Gastrocnemius medialis (tissue), 4 donors: Measurements from ENCODE around the gene DYRK1A. TPM values are rescaled to one million over a fixed set of nuclear protein-coding genes. Genes with fewer than 3 reads are reported as not detected.

Experiments
- ATAC-seq, 2 donors: fragments of 150-250 bp; one replicate each; pipeline ENCODE4 v1.9.1; 2016
- DNase-seq, 2 donors: peaks; one replicate each; pipeline ENCODE4 v3.0.0-alpha.2; 2019
- H3K27ac ChIP-seq, 4 donors: fragments of 200-600 bp; sonication (generic); 1 replicate in 1 of 4; 2 replicates in 3 of 4; pipeline ENCODE4 v1.5.1; 2016 to 2018; ENCODE audit warnings: mild to moderate bottlenecking in 2 of 4, moderate library complexity in 1 of 4
- H3K27me3 ChIP-seq, 3 donors: fragments of 200-600 bp; sonication (generic) in 2 of 3; 1 replicate in 1 of 3; 2 replicates in 2 of 3; pipeline versions ENCODE4 v1.5.1 to v1.6.0; 2016 to 2019; ENCODE audit warnings: mild to moderate bottlenecking in 1 of 3, moderate library complexity in 1 of 3
- H3K36me3 ChIP-seq, 2 donors: fragments of 200-600 bp; sonication (generic) in 1 of 2; one replicate each; pipeline ENCODE4 v1.5.1; 2017 to 2018
- H3K4me1 ChIP-seq, 2 donors: fragments of 200-600 bp; sonication (generic) in 1 of 2; one replicate each; pipeline ENCODE4 v1.5.1; 2016 to 2017; ENCODE audit warnings: mild to moderate bottlenecking in 2 of 2
- H3K4me3 ChIP-seq, 4 donors: fragments of 200-600 bp; sonication (generic) in 3 of 4; 1 replicate in 1 of 4; 2 replicates in 3 of 4; pipeline ENCODE4 v1.5.1; 2016 to 2019; ENCODE audit warnings: mild to moderate bottlenecking in 2 of 4
- H3K9me3 ChIP-seq, 3 donors: fragments of 200-600 bp; sonication (generic) in 2 of 3; 1 replicate in 1 of 3; 2 replicates in 2 of 3; pipeline ENCODE4 v1.5.1; 2016 to 2019
- POLR2A ChIP-seq, 2 donors: fragments of 450-650 bp; IDR thresholded peaks; one replicate each; pipeline ENCODE4 v1.6.1; 2017; ENCODE audit warnings: antibody characterized with exemption in 2 of 2, mild to moderate bottlenecking in 2 of 2, moderate library complexity in 2 of 2
- in situ Hi-C, 4 donors: fragments of 200-750 bp; cut with MboI; loops; one replicate each; pipeline versions ENCODE4 v1.15.0 to v1.8.0; 2017; ENCODE audit warnings: low sequenced_read_pairs in 4 of 4
- intact Hi-C: fragments of 100-400 bp; cut with DNase I; formaldehyde crosslinking; loops from one replicate; pipeline ENCODE4 v1.15.1; 2023; ENCODE audit warnings: low total_unique reads
- total RNA-seq, 4 donors: library from RNA; depleted of rRNA; stranded (reverse); fragments of >200 nt; gene quantifications; one replicate each; pipeline versions ENCODE4 v1.1.0 to v1.2.3, GENCODE V29; 2016
- TF ChIP-seq, protein P1 (sequence below), 5 experiments: fragments of 450-650 bp in 3 of 5; fragments of 200-600 bp in 2 of 5; sonication (generic) in 2 of 5; IDR thresholded peaks in 4 of 5; conservative IDR thresholded peaks in 1 of 5; 1 replicate in 4 of 5; 2 replicates in 1 of 5; pipeline ENCODE4 v1.5.1; 2016 to 2019; ENCODE audit warnings: antibody characterized with exemption in 5 of 5, mild to moderate bottlenecking in 3 of 5, moderate library complexity in 3 of 5

The DYRK1A gene
- total RNA-seq, 4 donors from 2014 or later: 81.0 to 115 (median 95.3) TPM

DNA sequence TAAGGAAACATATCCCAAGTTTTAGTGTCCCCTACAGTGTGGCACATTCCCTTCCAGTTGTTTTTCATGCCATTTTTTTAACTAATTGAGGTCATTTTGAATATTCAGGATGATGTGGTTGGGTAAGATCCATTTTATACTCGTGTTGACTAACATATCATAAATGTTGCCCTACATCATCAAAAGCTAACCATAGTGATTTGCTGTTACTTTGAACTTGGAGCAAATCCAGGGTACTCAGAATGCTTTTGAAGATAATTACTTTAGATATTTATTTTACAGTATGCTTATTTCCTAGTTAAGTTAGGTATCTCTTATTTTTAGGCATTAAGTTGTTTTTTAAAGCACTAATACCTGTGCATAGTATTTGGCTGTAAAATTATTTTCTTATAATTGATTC is 57.8 kb downstream of the DYRK1A start:
- H3K4me1 ChIP-seq: peaks cover 64 to 73% of the 10 kb centered on the region in 2 donors
- intact Hi-C loops (no loop called here), in situ Hi-C loops (no loop called here)
- TF ChIP-seq, protein P1, sequence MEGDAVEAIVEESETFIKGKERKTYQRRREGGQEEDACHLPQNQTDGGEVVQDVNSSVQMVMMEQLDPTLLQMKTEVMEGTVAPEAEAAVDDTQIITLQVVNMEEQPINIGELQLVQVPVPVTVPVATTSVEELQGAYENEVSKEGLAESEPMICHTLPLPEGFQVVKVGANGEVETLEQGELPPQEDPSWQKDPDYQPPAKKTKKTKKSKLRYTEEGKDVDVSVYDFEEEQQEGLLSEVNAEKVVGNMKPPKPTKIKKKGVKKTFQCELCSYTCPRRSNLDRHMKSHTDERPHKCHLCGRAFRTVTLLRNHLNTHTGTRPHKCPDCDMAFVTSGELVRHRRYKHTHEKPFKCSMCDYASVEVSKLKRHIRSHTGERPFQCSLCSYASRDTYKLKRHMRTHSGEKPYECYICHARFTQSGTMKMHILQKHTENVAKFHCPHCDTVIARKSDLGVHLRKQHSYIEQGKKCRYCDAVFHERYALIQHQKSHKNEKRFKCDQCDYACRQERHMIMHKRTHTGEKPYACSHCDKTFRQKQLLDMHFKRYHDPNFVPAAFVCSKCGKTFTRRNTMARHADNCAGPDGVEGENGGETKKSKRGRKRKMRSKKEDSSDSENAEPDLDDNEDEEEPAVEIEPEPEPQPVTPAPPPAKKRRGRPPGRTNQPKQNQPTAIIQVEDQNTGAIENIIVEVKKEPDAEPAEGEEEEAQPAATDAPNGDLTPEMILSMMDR (IDR thresholded peaks at IDR 0.05 in 4 of 5, conservative IDR thresholded peaks at IDR 0.05 in 1 of 5): no peak
- TF ChIP-seq POLR2A (IDR thresholded peaks at IDR 0.05): no peak
- H3K36me3 ChIP-seq: peaks cover 0 to 9% of the 10 kb centered on the region in 2 donors
- no peak for ATAC-seq
- no peaks in the 10 kb centered on the region for H3K9me3 ChIP-seq
- DNase-seq: no peak
- H3K27ac ChIP-seq: peak overlapping the region; percentile 40 to 73 (median 61)
- no peak overlapping the region for H3K4me3 ChIP-seq
- no peaks in the 10 kb centered on the region for H3K27me3 ChIP-seq

DNA sequence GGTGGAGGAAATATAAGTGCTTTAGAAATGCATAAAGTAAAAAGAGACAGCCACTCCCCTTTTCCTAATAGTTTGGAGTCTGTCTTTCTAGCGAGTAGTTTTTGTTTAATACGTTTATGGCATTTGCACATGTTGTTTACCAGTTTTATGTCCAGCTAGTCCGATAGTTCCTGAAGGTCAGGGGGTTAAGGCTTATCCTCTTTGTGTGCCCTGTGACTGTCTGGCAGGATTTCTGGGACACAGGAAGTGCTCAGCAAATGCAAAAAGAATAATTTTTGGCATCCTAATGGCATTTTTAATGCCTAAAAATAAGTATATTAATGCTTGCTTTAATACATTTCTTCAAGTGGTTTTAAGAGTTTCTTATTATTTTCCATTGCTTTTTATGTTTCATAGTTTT is 58.4 kb downstream of the DYRK1A start:
- intact Hi-C loops: no loop called here

DNA sequence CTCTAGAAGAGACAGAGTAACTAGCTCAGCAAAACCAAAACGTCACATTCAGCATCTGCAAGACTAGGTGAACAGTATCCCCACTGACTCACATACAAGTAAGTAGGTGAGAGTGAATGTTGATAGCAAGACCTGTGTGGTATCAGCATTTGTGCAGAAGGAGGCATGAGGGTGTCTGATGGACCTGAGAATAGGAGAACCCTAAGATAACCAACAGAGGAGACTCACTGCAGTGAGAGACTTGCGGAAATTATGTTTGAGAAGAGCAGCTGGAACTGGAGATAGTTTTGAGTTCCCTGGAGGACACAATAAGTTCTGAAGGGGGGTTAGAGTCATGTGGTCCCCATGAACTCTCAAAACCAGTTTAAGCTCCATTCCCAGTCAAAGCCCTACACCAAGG is 59.1 kb downstream of the DYRK1A start:
- no peak for DNase-seq
- H3K36me3 ChIP-seq: peaks cover 0 to 9% of the 10 kb centered on the region in 2 donors
- ATAC-seq: no peak
- H3K27ac ChIP-seq: peak overlapping the region; percentile 5 to 73 (median 61)
- peaks cover 64 to 73% of the 10 kb centered on the region in 2 donors for H3K4me1 ChIP-seq
- no peaks in the 10 kb centered on the region for H3K9me3 ChIP-seq
- TF ChIP-seq, protein P1 (IDR thresholded peaks at IDR 0.05 in 4 of 5, conservative IDR thresholded peaks at IDR 0.05 in 1 of 5): no peak
- TF ChIP-seq POLR2A (IDR thresholded peaks at IDR 0.05): no peak
- no peak overlapping the region for H3K4me3 ChIP-seq
- H3K27me3 ChIP-seq: no peaks in the 10 kb centered on the region
- intact Hi-C loops: no loop called here
- in situ Hi-C loops: no loop called here

More for the DNA sequence above, 58.4 kb downstream of the DYRK1A start:
- peaks cover 0 to 9% of the 10 kb centered on the region in 2 donors for H3K36me3 ChIP-seq
- H3K4me3 ChIP-seq: no peak overlapping the region
- peak overlapping the region; percentile 40 to 73 (median 61) for H3K27ac ChIP-seq
- H3K27me3 ChIP-seq: no peaks in the 10 kb centered on the region
- H3K9me3 ChIP-seq: no peaks in the 10 kb centered on the region
- ATAC-seq: peak; percentile 37 to 49
- H3K4me1 ChIP-seq: peaks cover 64 to 73% of the 10 kb centered on the region in 2 donors
- DNase-seq: no peak
- in situ Hi-C loops: no loop called here
- TF ChIP-seq POLR2A (IDR thresholded peaks at IDR 0.05): no peak
- TF ChIP-seq, protein P1 (IDR thresholded peaks at IDR 0.05 in 4 of 5, conservative IDR thresholded peaks at IDR 0.05 in 1 of 5): no peak

DNA sequence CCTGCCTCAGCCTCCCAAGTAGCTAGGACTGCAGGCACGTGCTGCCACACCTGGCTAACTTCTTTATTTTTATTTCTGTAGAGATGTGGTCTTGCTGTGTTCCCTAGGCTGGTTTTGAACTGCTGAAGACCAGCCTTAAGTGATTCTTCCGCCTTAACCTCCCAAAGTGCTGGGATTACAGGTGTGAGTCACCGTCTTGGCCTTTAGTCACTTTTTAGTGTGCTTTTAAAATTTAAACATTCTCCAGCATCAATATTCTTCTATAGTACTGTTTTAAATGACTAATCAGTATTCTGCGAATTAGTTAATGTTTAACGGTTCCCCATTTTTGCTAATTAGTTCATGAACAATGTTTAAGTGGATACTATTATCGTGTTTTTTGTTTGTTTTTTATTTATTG is 60.6 kb downstream of the DYRK1A start:
- DNase-seq (no peak), ATAC-seq (no peak)
- intact Hi-C loops: no loop called here
- in situ Hi-C loops: no loop called here
- peak overlapping the region in 2 of 4 donors; percentile 31 to 81 for H3K27ac ChIP-seq
- H3K27me3 ChIP-seq: no peaks in the 10 kb centered on the region
- TF ChIP-seq, protein P1 (IDR thresholded peaks at IDR 0.05 in 4 of 5, conservative IDR thresholded peaks at IDR 0.05 in 1 of 5): no peak
- H3K36me3 ChIP-seq: peaks cover 0 to 4% of the 10 kb centered on the region in 2 donors
- H3K4me3 ChIP-seq: no peak overlapping the region
- peaks cover 73 to 76% of the 10 kb centered on the region in 2 donors for H3K4me1 ChIP-seq
- no peaks in the 10 kb centered on the region for H3K9me3 ChIP-seq

DNA sequence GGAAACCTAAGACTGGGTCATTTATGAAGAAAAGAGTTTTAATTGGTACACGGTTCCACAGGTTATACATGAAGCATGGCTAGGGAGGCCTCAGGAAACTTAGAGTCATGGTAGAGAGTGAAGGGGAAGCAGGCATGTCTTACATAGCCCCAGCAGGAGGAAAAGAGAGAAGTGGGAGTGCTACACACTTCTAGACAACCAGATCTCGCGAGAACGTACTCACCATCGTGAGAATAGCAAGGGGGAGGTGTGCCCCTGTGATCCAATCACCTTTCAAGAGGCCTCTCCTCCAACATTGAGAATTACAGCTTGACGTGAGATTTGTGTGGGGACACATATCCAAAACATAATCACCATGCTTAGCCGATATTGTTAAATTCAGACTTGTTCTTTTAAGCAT is 62.8 kb downstream of the DYRK1A start:
- no peaks in the 10 kb centered on the region for H3K27me3 ChIP-seq
- DNase-seq (no peak), ATAC-seq (no peak)
- intact Hi-C loops: no loop called here
- H3K9me3 ChIP-seq: no peaks in the 10 kb centered on the region
- no peaks in the 10 kb centered on the region for H3K36me3 ChIP-seq
- no peak overlapping the region for H3K4me3 ChIP-seq
- no peak for TF ChIP-seq POLR2A (IDR thresholded peaks at IDR 0.05)
- TF ChIP-seq, protein P1 (IDR thresholded peaks at IDR 0.05 in 4 of 5, conservative IDR thresholded peaks at IDR 0.05 in 1 of 5): no peak
- H3K27ac ChIP-seq: peak overlapping the region; percentile 79 to 83 (median 82)
- in situ Hi-C loops: no loop called here
- peaks cover 76% of the 10 kb centered on the region in 2 donors for H3K4me1 ChIP-seq
